ENCODE results near the gene GBX2.

The GBX2 gene

GRCh38 chr2:236168110-236169080 is at the start of gene GBX2:
Gene GBX2, minus strand, starts transcription at chr2:236168386. Its CDS starts 415 bp downstream, at chr2:236167971.
- peak; percentile 69 for DNase-seq

- no peak for DNase-seq
These were observed 49.7 kb upstream of the GBX2 start for GRCh38 chr2:236217926-236218325.

GRCh38 chr2:236216711-236217110 is 48.5 kb upstream of the GBX2 start:
- no peak for DNase-seq

GRCh38 chr2:236215761-236216333 is 47.7 kb upstream of the GBX2 start:
- DNase-seq = no peak

- no peak for DNase-seq
These were observed 47.0 kb upstream of the GBX2 start for GRCh38 chr2:236215196-236215595.

- DNase-seq = no peak
These were observed 46.3 kb upstream of the GBX2 start for GRCh38 chr2:236214376-236214995.

DNA sequence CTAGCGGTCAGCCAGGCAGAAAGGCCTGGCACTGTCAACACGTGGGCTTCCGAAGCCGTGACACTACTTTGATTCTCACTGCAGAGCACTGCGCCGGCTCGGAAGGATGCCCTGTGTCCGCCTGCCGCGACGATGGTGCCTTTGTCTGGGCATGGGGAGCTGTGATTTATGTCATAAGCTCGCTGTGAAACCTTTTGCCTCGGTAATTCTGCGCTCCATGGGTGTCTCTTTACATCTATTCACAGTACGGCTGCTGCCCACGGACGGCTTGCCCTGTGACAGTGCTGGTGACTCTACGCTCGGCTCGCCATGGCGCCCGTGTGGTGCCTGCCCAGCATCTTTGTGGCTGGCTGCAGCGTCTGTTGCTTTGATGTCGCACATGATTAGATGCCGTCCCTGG is 43.1 kb upstream of the GBX2 start:
- no peak for DNase-seq

GRCh38 chr2:236210536-236210935 is 42.4 kb upstream of the GBX2 start:
- DNase-seq = no peak

DNA sequence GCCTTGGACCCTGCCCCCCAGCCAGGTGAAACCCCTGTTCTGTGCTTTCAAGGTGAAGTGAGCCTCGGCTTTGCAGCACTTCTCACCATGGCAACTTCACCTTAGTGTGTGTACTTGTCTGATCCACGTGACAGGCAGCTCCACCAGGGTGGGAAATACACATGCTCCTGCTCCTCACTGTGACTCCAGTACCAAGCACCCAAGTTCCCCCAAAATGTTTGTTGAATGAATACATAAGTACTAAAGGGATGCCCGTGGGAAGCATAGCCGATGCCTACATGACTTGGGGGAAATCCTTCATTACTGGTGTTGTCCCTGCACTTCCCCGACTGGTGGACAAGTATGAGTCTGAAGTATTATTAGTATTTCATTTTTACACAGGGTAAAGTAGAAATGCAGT is 41.8 kb upstream of the GBX2 start:
- no peak for DNase-seq

- no peak for DNase-seq
These were observed 41.3 kb upstream of the GBX2 start for GRCh38 chr2:236209535-236209934.

DNA sequence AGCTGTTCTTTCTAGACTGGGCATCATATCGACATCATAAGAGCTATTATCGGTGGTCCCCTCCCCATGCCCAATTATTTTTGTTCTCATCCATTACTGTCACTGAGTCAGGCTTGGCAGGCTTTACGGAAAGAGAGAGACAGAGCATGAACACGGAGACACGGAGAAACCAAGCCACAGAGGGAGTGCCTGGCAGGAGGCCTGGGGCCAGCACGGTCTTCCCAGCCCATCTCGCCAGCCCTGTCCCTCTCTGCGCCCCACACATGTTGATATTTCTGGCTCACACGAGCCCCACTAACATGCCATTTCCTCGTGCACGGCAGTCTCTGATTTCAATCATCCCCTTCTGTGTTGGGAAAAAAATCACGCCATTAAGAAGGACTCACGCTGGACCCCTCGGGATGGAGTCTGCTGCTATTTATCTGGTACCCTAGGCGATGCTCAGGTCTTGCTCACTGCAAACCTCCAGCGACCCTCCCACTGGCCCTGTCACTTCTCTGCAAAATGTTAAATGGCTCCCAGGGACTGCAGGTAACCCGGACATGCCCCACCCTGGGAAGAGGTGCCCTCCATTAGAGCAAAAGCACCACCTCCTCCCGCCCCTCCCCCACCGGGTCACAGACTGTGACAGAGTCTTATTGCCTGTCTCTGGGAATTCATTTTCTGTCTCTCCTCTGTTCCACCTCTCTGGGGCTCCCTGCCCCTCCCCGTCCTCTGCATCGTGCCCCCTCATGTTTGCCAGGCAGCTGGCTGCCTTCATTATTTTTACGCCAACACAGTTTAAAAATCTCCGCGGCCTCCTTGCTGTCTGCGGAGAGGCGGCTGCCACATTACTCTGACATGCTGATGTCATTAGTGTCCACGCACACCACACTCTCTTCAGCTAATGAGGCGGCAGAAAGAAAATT is 40.1 kb upstream of the GBX2 start:
- DNase-seq = no peak

GRCh38 chr2:236207472-236207871 is 39.3 kb upstream of the GBX2 start:
- DNase-seq = no peak

GRCh38 chr2:236205867-236206645 is 37.9 kb upstream of the GBX2 start:
- no peak for DNase-seq

GRCh38 chr2:236204953-236205352 is 36.8 kb upstream of the GBX2 start:
- no peak for DNase-seq

DNA sequence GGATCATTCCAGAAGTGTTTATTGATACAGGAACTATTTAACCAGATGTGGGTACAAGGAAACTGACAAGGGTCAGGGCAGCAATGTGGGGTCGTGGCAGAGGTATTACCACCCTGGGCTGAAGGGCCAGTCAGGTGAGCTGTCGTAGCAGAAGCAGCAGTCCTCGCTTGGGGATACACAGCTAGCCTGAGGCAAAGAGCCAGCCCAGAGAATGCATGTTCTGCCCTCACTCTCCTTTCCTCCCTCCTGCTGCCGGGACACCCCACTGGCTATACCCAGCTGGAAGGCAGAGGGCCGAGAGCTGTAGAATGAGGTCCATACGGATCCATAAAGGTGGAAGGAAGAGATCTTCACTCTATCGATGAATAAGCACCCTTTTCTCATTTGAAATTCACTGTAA is 32.2 kb upstream of the GBX2 start:
- DNase-seq = no peak

- no peak for DNase-seq
These were observed 28.2 kb upstream of the GBX2 start for GRCh38 chr2:236196366-236196765.

GRCh38 chr2:236195726-236196125 is 27.5 kb upstream of the GBX2 start:
- DNase-seq = no peak

GRCh38 chr2:236194786-236195185 is 26.6 kb upstream of the GBX2 start:
- no peak for DNase-seq

GRCh38 chr2:236193026-236193425 is 24.8 kb upstream of the GBX2 start:
- no peak for DNase-seq

DNA sequence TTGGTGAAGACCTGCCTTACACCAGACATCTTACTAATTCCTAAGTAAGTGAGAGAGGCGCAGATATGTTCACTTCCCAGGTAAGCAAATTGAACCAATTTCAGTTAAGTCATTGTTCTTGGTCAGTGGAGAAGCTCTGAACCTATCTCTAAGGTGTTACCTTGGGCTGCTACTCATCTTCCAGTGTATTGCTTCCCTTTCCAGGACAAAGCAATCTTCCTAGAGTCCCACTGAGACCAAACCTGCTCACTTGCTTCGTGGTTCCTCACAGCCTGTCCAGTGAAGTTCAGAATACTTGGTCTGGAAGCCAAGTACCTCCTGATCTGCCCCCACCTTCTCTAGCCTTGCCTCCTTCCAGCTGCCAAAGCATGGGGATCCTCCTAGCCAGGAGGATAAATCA is 22.5 kb upstream of the GBX2 start:
- no peak for DNase-seq

DNA sequence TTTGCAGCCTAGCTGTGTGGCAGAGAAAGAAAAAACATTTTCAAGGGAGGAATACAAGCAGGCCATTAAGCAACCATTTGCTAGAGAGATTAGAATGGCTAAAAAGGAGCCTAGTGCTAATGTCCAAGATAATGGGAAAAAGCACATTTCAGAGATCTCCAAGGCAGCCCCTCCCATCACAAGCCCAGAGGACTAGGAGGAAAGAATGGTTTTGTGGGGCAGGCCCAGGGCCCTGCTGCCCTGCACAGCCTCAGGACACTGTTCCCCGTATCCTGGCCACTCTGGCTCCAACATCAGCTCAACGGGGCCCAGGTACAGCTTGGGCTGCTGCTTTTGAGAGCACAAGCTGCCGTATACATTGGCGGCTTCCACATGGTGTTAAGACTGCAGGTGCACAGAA is 16.5 kb upstream of the GBX2 start:
- no peak for DNase-seq

GRCh38 chr2:236180831-236181453 is 12.8 kb upstream of the GBX2 start:
- peak; percentile 85 for DNase-seq
